ENCODE measurements around the gene NKD1. TPM values are rescaled to one million over a fixed set of nuclear protein-coding genes. Genes with fewer than 3 reads are reported as not detected.

The NKD1 gene
- total and polyA plus RNA-seq, 8 donors: 0.44 to 284 (median 2.1) TPM

DNA sequence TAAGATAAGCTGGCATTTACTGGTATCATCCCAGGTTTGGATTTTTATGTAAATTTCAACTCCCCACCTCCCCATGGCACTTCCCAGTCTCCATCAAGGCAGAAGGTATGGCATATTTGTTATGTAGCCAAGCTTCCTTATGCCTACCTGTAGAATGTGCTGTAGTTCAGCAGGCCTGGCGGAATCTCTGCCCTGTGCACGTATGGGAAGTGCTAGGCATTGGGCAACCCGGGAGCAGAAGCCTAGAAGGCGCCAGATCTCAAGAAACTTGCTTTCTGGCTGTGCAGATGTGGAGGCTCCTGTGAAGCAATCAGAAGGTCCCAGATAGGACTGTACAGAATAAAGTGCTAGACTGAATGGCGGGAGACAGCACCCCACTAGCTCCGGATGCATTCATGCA is 68.2 kb downstream of the NKD1 start:
- peaks cover 13 to 64% (median 48%) of the 10 kb centered on the region in 4 donors for H3K4me1 ChIP-seq
- WGBS, 5 donors: 68 to 93% (median 87%) methylated on average over 6 of the region's 6 CpGs
- H3K36me3 ChIP-seq: no peaks in the 10 kb centered on the region
- intact Hi-C loops (cut with DNase I; ENCODE audit: low total_unique reads): no loop called here
- TF ChIP-seq, protein P1, sequence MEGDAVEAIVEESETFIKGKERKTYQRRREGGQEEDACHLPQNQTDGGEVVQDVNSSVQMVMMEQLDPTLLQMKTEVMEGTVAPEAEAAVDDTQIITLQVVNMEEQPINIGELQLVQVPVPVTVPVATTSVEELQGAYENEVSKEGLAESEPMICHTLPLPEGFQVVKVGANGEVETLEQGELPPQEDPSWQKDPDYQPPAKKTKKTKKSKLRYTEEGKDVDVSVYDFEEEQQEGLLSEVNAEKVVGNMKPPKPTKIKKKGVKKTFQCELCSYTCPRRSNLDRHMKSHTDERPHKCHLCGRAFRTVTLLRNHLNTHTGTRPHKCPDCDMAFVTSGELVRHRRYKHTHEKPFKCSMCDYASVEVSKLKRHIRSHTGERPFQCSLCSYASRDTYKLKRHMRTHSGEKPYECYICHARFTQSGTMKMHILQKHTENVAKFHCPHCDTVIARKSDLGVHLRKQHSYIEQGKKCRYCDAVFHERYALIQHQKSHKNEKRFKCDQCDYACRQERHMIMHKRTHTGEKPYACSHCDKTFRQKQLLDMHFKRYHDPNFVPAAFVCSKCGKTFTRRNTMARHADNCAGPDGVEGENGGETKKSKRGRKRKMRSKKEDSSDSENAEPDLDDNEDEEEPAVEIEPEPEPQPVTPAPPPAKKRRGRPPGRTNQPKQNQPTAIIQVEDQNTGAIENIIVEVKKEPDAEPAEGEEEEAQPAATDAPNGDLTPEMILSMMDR (IDR thresholded peaks at IDR 0.05): no peak
- TF ChIP-seq EP300 (IDR thresholded peaks at IDR 0.05): no peak
- TF ChIP-seq POLR2AphosphoS5 (IDR thresholded peaks at IDR 0.05): no peak
- TF ChIP-seq POLR2A (IDR thresholded peaks at IDR 0.05): no peak
- H3K9me3 ChIP-seq: no peaks in the 10 kb centered on the region
- no peak overlapping the region for H3K4me3 ChIP-seq
- DNase-seq: no peak
- H3K27me3 ChIP-seq: no peaks in the 10 kb centered on the region
- peak overlapping the region in 3 of 5 donors; percentile 16 to 83 (median 62) for H3K27ac ChIP-seq

DNA sequence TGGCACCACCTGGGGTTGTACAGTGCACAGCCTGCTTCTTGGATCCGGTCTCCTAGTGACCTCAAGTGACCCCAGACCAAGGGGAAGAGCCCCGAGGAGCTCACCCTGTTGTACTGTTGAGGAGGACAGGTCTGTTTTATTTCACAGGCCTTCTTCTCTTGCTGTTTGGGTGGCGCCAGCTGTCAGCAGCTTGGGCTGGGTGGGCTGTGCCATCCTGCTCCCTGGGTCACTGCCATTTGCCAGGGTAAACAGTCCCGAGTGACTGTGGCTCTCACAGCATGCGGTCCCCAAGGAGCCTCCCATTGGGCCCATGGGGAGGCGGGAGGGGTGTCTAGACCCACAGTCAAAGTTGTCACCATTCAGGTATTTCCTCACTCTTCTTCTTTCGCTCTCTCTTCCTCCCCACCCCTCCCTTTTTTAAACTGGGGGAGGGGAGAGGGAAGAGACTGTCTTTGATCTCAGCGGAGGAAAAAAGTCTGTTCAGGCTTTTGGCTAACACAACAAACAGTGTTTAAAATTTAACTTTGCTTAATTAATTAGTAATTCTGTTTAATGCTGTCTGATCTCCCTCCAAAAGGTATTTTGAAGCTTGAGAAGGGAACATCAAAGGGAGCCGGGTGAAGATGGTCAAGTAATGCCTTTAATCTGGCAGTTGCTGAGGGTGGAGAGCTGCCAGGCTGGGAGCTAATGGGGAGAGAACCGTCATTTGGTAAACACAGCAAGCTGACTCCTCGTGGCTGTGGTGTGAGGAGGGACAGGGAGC is 68.9 kb downstream of the NKD1 start:
- WGBS, 5 donors: 47 to 66% (median 57%) methylated on average over 8 to 11 of the region's 11 CpGs
- peak; percentile 53 to 66 for DNase-seq
- H3K4me3 ChIP-seq: no peak overlapping the region
- H3K9me3 ChIP-seq: no peaks in the 10 kb centered on the region
- H3K4me1 ChIP-seq: peaks cover 13 to 57% (median 44%) of the 10 kb centered on the region in 4 donors
- H3K27me3 ChIP-seq: no peaks in the 10 kb centered on the region
- no peaks in the 10 kb centered on the region for H3K36me3 ChIP-seq
- peak overlapping the region in 2 of 5 donors; percentile 62 to 83 for H3K27ac ChIP-seq
- intact Hi-C loops (cut with DNase I; ENCODE audit: low total_unique reads): no loop called here
- TF ChIP-seq EP300 (IDR thresholded peaks at IDR 0.05): no peak
- TF ChIP-seq POLR2A (IDR thresholded peaks at IDR 0.05): no peak
- TF ChIP-seq, protein P1 (IDR thresholded peaks at IDR 0.05): no peak
- no peak for TF ChIP-seq POLR2AphosphoS5 (IDR thresholded peaks at IDR 0.05)

DNA sequence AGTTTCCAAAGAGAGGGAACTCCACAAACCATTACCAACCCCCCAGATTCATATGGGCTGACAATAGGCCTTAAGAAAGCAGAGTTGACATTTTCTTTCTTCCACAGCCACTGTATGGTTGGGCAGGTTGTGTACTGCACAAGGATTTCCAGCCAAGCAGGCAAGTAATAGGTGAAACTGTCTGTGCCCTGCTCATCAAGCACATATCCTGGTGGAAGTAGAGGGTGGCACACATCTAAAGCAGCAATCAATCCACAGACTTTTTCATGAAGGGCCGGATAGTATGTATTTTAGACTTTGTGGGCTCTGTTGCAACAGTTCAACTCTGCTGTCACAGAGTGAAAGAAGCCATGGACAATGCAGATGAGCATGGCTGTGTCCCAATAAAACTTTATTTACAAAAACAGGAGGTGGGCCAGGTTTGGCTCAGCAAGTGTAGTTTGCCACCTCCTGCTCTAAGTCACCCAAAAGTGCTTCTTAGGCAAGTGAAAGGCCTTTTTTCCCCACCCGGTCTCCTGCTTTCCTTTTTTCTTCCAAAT is 69.5 kb downstream of the NKD1 start:
- Histone ChIP-seq H3K9me3 (no peaks in the 10 kb centered on the region), H3K4me3 (no peak overlapping the region), H3K4me1 (peaks cover 13 to 51% (median 41%) of the 10 kb centered on the region in 4 donors), H3K27ac (peak overlapping the region in 2 of 5 donors; percentile 62 to 83), H3K27me3 (no peaks in the 10 kb centered on the region), H3K36me3 (no peaks in the 10 kb centered on the region)
- intact Hi-C loops (cut with DNase I; ENCODE audit: low total_unique reads): no loop called here
- TF ChIP-seq, protein P1 (IDR thresholded peaks at IDR 0.05): no peak
- TF ChIP-seq EP300 (IDR thresholded peaks at IDR 0.05) (no peak), POLR2AphosphoS5 (IDR thresholded peaks at IDR 0.05) (no peak), POLR2A (IDR thresholded peaks at IDR 0.05) (no peak)
- 86 to 96% (median 89%) methylated on average over 2 of the region's 2 CpGs for WGBS, 5 donors
- DNase-seq: no peak

DNA sequence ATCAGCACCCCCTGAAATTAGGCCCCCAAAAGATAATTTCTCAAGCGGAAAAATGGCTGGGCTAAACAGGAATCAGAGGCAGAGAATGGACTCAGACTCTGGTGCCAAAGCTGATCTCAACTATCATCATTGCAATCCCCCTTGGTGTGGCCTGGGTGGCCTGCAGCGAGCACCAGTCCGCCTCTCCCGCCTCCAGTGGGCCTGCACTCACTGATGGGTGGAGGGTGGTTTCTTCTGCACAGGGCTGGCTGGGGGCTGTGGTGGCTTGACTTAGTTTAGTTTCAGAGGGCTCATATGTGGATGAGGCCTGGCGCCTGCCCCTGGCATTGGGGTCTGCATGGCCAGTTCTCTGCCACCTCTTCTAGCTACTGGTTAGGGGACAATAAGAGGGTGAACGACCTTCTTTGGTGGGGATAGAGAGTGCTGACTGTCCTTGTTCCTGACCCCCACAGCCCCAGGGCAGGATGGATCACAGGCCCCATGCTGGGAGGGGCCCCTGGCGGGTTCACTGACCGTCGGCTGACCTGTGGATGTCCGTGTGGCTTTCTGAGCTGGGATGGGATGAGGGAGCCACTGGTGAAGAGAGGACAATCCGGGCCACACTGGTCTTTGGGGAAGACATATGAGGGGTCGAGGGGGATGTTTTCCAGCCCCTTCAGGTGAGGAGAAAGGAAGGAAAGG is 70.2 kb downstream of the NKD1 start:
- intact Hi-C loops (cut with DNase I; ENCODE audit: low total_unique reads): no loop called here
- WGBS, 5 donors: 83 to 94% (median 87%) methylated on average over 11 to 12 of the region's 12 CpGs
- Histone ChIP-seq H3K4me3 (no peak overlapping the region), H3K36me3 (no peaks in the 10 kb centered on the region), H3K27ac (no peak overlapping the region), H3K4me1 (peaks cover 13 to 44% (median 35%) of the 10 kb centered on the region in 4 donors), H3K9me3 (no peaks in the 10 kb centered on the region), H3K27me3 (no peaks in the 10 kb centered on the region)
- TF ChIP-seq POLR2AphosphoS5 (IDR thresholded peaks at IDR 0.05): no peak
- no peak for TF ChIP-seq EP300 (IDR thresholded peaks at IDR 0.05)
- TF ChIP-seq POLR2A (IDR thresholded peaks at IDR 0.05): no peak
- TF ChIP-seq, protein P1 (IDR thresholded peaks at IDR 0.05): no peak
- no peak for DNase-seq

All from stomach (tissue), 9 donors.